Uterus (tissue), 2 donors: ENCODE measurements around the gene TMEM141.
A peak's percentile ranks its signal among the peaks of the same experiment; 100 is the strongest.
"Not testable (repeated sequence)": the region's sequence is repeated elsewhere in the genome, so short reads cannot be mapped to it uniquely, and the experiment has no call there.

Source experiments
- POLR2A ChIP-seq, 2 donors: fragments of 450-650 bp; IDR thresholded peaks; one replicate each; pipeline ENCODE4 v1.6.1; 2016; ENCODE audit warnings: antibody characterized with exemption in 2 of 2, mild to moderate bottlenecking in 1 of 2, moderate library complexity in 1 of 2
- TF ChIP-seq, protein P1 (sequence below), 4 experiments: fragments of 200-600 bp in 2 of 4; fragments of 450-650 bp in 2 of 4; sonication (generic) in 2 of 4; IDR thresholded peaks; one replicate each; pipeline ENCODE4 v1.5.1; 2016 to 2019; ENCODE audit warnings: antibody characterized with exemption in 4 of 4, mild to moderate bottlenecking in 2 of 4, moderate library complexity in 1 of 4

DNA sequence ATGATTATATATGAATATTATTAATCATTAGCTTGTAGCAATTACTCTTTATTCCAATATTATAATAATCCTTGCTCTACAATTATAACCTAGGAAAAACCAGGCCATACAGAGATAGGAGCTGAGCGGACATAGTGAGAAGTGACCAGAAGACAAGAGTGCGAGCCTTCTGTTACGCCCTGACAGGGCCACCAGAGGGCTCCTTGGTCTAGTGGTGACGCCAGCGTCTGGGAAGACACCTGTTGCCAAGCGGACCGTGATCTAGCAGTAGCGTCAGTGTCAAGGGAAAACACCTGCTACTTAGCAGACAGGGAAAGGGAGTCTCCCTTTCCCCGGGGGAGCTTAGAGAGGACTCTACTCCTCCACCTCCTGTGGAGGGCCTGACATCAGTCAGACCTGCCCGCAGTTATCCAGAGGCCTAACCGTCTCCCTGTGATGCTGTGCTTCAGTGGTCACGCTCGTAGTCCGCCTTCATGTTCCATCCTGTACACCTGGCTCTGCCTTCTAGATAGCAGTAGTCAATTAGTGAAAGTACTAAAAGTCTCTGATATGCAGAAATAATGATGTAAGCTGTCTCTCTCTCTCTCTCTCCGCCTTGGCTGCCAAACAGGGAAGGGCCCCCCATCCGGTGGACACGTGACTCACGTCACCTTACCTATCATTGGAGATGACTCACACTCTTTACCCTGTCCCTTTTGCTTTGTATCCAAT lies 24.6 kb upstream of the TMEM141 start:
- not testable (repeated sequence) for TF ChIP-seq POLR2A (IDR thresholded peaks at IDR 0.05)
- TF ChIP-seq, protein P1, sequence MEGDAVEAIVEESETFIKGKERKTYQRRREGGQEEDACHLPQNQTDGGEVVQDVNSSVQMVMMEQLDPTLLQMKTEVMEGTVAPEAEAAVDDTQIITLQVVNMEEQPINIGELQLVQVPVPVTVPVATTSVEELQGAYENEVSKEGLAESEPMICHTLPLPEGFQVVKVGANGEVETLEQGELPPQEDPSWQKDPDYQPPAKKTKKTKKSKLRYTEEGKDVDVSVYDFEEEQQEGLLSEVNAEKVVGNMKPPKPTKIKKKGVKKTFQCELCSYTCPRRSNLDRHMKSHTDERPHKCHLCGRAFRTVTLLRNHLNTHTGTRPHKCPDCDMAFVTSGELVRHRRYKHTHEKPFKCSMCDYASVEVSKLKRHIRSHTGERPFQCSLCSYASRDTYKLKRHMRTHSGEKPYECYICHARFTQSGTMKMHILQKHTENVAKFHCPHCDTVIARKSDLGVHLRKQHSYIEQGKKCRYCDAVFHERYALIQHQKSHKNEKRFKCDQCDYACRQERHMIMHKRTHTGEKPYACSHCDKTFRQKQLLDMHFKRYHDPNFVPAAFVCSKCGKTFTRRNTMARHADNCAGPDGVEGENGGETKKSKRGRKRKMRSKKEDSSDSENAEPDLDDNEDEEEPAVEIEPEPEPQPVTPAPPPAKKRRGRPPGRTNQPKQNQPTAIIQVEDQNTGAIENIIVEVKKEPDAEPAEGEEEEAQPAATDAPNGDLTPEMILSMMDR (IDR thresholded peaks at IDR 0.05) = peak in 1 of 4 experiments; percentile 14
